SH-SY5Y (cell line): ENCODE results near the gene BCAT1.

Source experiments
- GATA2 ChIP-seq: IDR thresholded peaks from 2 replicates; pipeline ENCODE4 v1.6.1; 2011; ENCODE audit warnings: mild to moderate bottlenecking, low read depth, low read length
- GATA3 ChIP-seq: IDR thresholded peaks from 2 replicates; pipeline ENCODE4 v1.6.1; 2011; ENCODE audit warnings: low read depth, mild to moderate bottlenecking, low read length, moderate library complexity

GRCh38 chr12:24911271-24911791 is 37.6 kb downstream of the BCAT1 start:
- TF ChIP-seq GATA2 (no peak), GATA3 (no peak)
